Measurements from ENCODE around the gene PRKN. TPM values are rescaled to one million over a fixed set of nuclear protein-coding genes. Genes with fewer than 3 reads are reported as not detected.

The PRKN gene
- total RNA-seq, 2 experiments from 2014 or later, result not detected

DNA sequence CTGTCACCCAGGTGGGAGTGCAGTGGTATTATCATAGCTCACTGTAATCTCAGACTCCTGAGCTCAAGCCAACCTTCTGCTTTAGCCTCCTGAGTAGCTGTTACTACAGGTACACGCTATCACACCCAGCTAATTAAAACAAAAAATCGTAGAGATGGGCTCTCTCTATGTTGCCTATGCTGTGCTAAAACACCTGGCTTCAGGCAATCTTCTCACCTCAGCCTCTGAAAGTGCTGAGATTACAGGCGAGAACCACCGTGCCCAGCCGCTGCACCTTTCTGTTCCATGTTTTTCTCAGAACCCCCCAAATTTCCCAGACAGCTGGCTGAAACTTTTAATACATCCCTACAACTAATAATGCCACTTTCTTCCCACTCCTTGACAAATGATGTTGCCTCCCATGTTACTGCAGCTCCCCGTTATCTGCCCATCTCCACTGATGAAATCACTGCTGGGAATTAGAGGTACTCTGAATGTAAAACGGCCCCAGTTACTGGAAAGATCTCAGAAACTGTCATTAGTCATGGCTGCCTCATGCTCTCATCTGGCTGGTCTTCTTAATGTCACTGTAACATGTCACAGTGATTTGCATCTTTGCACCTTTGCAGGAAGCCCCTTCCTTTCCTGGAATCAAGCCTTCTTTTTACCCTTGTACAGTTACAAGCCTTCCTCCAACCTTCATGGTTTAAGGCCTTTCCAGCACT lies 697.5 kb downstream of the PRKN start:
- ATAC-seq (no peak), DNase-seq (no peak)
- H3K4me1 Mint-ChIP-seq, result peaks cover 14% of the 10 kb centered on the region
- no peaks in the 10 kb centered on the region for H3K27me3 Mint-ChIP-seq
- no peaks in the 10 kb centered on the region for H3K9me3 Mint-ChIP-seq (ENCODE audit: low read depth)
- no peak overlapping the region for H3K4me3 Mint-ChIP-seq
- no peaks in the 10 kb centered on the region for H3K36me3 Mint-ChIP-seq
- CTCF ChIA-PET, result no interaction called here
- no peak overlapping the region for H3K27ac Mint-ChIP-seq

- CTCF ChIA-PET, result no interaction called here
- ATAC-seq, result no peak
- H3K4me1 Mint-ChIP-seq, result peaks cover 6% of the 10 kb centered on the region
- H3K27me3 Mint-ChIP-seq, result no peaks in the 10 kb centered on the region
- DNase-seq, result no peak
- peaks cover 3% of the 10 kb centered on the region for H3K9me3 Mint-ChIP-seq (ENCODE audit: low read depth)
- H3K27ac Mint-ChIP-seq, result no peak overlapping the region
- no peak overlapping the region for H3K4me3 Mint-ChIP-seq
- H3K36me3 Mint-ChIP-seq, result no peaks in the 10 kb centered on the region
Observed at GRCh38 chr6:162026843-162027242, 700.7 kb downstream of the PRKN start.

- CTCF ChIA-PET, result no interaction called here
- ATAC-seq (no peak), DNase-seq (no peak)
- Mint-ChIP-seq H3K27ac (no peak overlapping the region), H3K4me1 (peaks cover 6% of the 10 kb centered on the region), H3K36me3 (no peaks in the 10 kb centered on the region), H3K27me3 (no peaks in the 10 kb centered on the region), H3K9me3 (ENCODE audit: low read depth) (peaks cover 3% of the 10 kb centered on the region), H3K4me3 (no peak overlapping the region)
Observed at GRCh38 chr6:162026031-162026430, 701.5 kb downstream of the PRKN start.

- DNase-seq, result no peak
- H3K4me1 Mint-ChIP-seq, result no peaks in the 10 kb centered on the region
- CTCF ChIA-PET, result interaction anchor here (1.7 kb wide), 1 partner anchor 12 kb away, joined by 5 read pairs; no protein-coding TSS in a partner anchor
- no peak overlapping the region for H3K27ac Mint-ChIP-seq
- no peak for ATAC-seq
- no peak overlapping the region for H3K4me3 Mint-ChIP-seq
- H3K9me3 Mint-ChIP-seq (ENCODE audit: low read depth), result peaks cover 8% of the 10 kb centered on the region
- H3K36me3 Mint-ChIP-seq, result no peaks in the 10 kb centered on the region
- no peaks in the 10 kb centered on the region for H3K27me3 Mint-ChIP-seq
Observed at GRCh38 chr6:162019349-162019748, 708.2 kb downstream of the PRKN start.

DNA sequence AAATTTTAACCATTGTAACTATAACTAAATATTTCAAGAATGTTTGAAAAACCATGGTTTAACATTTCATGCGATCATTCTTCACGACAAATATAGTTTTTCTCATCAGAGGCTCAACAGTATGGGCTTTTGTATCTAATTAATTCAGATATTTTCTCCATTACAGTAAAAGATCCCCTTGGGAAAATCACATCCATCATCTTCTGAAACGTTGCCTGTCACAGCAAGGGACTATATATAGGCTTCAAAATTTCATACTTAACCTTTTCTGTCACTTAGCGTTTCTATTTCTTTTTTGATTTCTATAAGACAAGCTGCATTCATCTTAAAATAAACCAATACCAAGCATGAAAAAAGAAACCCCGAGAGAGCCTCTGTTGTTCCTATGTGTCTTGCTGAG lies 710.0 kb downstream of the PRKN start:
- Mint-ChIP-seq H3K36me3 (no peaks in the 10 kb centered on the region), H3K4me3 (no peak overlapping the region), H3K27me3 (no peaks in the 10 kb centered on the region), H3K9me3 (ENCODE audit: low read depth) (peaks cover 5% of the 10 kb centered on the region), H3K27ac (no peak overlapping the region), H3K4me1 (no peaks in the 10 kb centered on the region)
- CTCF ChIA-PET, result interaction anchor here (1.7 kb wide), 1 partner anchor 10 kb away, joined by 5 read pairs; no protein-coding TSS in a partner anchor
- DNase-seq (no peak), ATAC-seq (no peak)

DNA sequence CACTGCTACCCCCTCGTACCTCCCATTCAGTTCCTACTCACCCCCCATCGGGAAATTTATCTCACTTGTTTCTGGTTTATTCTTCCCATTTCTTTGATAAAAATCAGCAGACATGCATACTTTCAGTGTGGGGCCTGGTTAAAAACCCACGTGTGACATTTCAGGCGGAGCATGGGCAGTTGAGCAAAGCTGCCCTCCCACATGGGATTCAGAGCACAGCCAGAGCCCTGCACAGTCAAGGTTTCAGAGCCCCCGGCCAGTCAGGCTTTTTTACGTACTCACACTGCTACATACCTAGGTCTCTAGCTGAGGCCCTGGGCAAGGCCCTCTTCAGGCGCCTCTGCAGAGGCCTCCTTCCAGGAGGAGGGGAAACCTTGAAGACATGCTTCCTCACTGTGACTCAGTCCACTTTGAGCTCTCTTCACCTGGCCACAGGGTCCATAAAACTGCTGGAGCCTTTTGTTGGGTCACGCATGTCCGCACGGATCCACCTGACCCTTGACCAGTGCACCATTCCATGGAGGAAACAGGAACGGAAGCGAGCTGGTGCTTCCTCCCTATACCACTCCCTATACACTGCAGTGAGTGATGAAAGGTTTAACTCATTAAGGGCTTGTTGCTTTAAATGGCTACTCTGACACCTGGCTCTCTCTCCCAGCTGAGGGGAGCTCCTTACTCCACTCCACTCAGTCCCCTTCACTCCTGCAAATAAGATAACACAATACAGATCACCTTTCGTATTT lies 713.3 kb downstream of the PRKN start:
- CTCF ChIA-PET, result no interaction called here
- ATAC-seq (no peak), DNase-seq (no peak)
- H3K4me3 Mint-ChIP-seq, result no peak overlapping the region
- no peaks in the 10 kb centered on the region for H3K36me3 Mint-ChIP-seq
- no peaks in the 10 kb centered on the region for H3K27me3 Mint-ChIP-seq
- H3K9me3 Mint-ChIP-seq (ENCODE audit: low read depth), result peaks cover 5% of the 10 kb centered on the region
- H3K4me1 Mint-ChIP-seq, result no peaks in the 10 kb centered on the region
- no peak overlapping the region for H3K27ac Mint-ChIP-seq

DNA sequence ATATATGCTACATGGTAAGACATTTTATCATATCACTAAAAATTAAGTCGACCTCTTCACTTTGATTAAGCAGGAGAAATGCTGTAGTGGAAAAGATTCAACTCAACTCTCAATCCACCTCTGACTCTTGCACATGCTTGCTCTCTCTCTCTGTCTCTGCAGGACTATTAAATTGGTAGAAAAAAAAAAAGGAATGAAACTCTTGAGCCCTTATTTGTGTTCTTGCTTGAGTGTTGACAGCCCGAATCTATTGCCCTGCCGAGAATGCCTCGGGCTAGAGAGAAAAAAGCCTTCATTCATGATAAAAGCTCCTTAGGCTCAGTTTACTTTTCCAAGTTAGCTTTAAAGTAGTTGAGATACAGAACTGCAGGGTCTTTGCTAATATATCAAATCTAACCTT lies 722.2 kb downstream of the PRKN start:
- CTCF ChIA-PET, result interaction anchor here (1.2 kb wide), 1 partner anchor 10 kb away, joined by 3 read pairs; no protein-coding TSS in a partner anchor
- H3K27ac Mint-ChIP-seq, result no peak overlapping the region
- H3K4me1 Mint-ChIP-seq, result no peaks in the 10 kb centered on the region
- H3K4me3 Mint-ChIP-seq, result no peak overlapping the region
- DNase-seq (no peak), ATAC-seq (no peak)
- no peaks in the 10 kb centered on the region for H3K27me3 Mint-ChIP-seq
- peaks cover 2% of the 10 kb centered on the region for H3K9me3 Mint-ChIP-seq (ENCODE audit: low read depth)
- no peaks in the 10 kb centered on the region for H3K36me3 Mint-ChIP-seq

DNA sequence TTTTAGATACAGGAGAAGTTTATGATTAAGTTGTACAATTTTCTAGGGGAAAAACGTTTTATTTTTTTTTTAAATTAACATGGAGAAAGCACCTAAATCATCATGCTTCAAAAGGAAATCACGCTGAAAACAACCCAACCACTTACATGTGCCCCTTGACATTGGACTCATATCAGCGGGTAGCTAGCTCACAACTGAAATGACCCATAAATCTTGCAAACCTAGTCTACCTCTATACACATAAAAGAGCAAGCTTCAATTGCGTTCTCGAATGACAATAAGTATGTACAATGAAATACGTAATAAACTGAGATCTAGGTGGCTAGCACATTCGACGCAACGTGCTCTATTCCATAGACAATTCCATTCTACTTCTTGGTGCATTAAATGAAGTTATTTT lies 730.8 kb downstream of the PRKN start:
- ATAC-seq (no peak), DNase-seq (no peak)
- Mint-ChIP-seq H3K9me3 (ENCODE audit: low read depth) (no peaks in the 10 kb centered on the region), H3K27ac (no peak overlapping the region), H3K4me3 (no peak overlapping the region), H3K4me1 (no peaks in the 10 kb centered on the region), H3K27me3 (no peaks in the 10 kb centered on the region), H3K36me3 (no peaks in the 10 kb centered on the region)
- CTCF ChIA-PET, result no interaction called here

- ATAC-seq, result no peak
- H3K9me3 Mint-ChIP-seq (ENCODE audit: low read depth), result peaks cover 5% of the 10 kb centered on the region
- CTCF ChIA-PET, result no interaction called here
- no peaks in the 10 kb centered on the region for H3K27me3 Mint-ChIP-seq
- no peak overlapping the region for H3K4me3 Mint-ChIP-seq
- no peaks in the 10 kb centered on the region for H3K4me1 Mint-ChIP-seq
- H3K36me3 Mint-ChIP-seq, result no peaks in the 10 kb centered on the region
- DNase-seq, result no peak
- H3K27ac Mint-ChIP-seq, result no peak overlapping the region
Observed at GRCh38 chr6:161985876-161986423, 741.6 kb downstream of the PRKN start.

DNA sequence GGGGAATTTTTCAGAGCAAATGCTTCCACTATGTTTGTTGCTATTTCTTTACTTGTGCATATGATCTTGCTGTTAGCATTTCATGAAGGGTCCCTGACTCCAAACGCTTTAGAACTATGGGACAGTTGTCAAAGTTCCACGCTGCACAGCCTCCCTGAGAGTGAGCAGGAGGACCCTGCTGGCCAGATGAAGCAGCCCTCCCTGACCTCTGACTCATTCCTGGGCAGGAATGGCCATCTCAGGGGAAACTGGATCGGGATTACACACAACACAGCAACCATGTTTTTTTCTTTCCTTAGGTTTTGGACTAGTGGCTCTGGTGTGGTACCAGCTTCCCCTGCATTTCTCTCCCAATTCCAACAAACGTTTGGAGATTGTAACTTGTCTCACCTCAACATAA lies 742.9 kb downstream of the PRKN start:
- ATAC-seq, result no peak
- Mint-ChIP-seq H3K36me3 (no peaks in the 10 kb centered on the region), H3K4me1 (no peaks in the 10 kb centered on the region), H3K27me3 (no peaks in the 10 kb centered on the region), H3K4me3 (no peak overlapping the region), H3K27ac (no peak overlapping the region), H3K9me3 (ENCODE audit: low read depth) (peaks cover 2% of the 10 kb centered on the region)
- DNase-seq, result no peak
- CTCF ChIA-PET, result no interaction called here

GRCh38 chr6:161976553-161976952 lies 751.0 kb downstream of the PRKN start:
- CTCF ChIA-PET, result no interaction called here
- Mint-ChIP-seq H3K27me3 (no peaks in the 10 kb centered on the region), H3K4me1 (no peaks in the 10 kb centered on the region)

DNA sequence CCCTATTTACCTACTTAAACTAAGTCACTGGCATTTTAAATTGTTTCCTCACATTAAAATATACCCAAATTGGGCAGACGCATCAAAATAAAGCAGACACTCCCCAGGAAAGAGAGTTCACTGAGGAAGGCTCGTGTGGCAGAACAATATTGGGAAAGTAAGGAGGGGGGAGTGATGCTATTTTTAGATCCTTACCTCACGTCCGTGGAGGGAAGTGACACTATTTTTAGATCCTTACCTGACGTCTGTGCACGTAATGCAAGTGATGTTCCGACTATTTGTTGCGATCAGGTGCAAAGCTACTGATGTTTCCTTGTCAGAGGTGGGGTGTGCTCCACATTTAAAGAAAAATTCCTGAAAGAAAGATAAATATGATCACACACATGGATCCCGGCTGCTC lies 754.5 kb downstream of the PRKN start:
- no peaks in the 10 kb centered on the region for H3K9me3 Mint-ChIP-seq (ENCODE audit: low read depth)
- no peaks in the 10 kb centered on the region for H3K27me3 Mint-ChIP-seq
- no peak overlapping the region for H3K27ac Mint-ChIP-seq
- ATAC-seq (no peak), DNase-seq (no peak)
- CTCF ChIA-PET, result no interaction called here
- H3K4me1 Mint-ChIP-seq, result no peaks in the 10 kb centered on the region
- no peak overlapping the region for H3K4me3 Mint-ChIP-seq
- no peaks in the 10 kb centered on the region for H3K36me3 Mint-ChIP-seq

More at GRCh38 chr6:161976553-161976952, 751.0 kb downstream of the PRKN start:
- DNase-seq (no peak), ATAC-seq (no peak)
- Mint-ChIP-seq H3K4me3 (no peak overlapping the region), H3K27ac (no peak overlapping the region), H3K9me3 (ENCODE audit: low read depth) (no peaks in the 10 kb centered on the region), H3K36me3 (no peaks in the 10 kb centered on the region)

GRCh38 chr6:161971043-161971442 lies 756.5 kb downstream of the PRKN start:
- no peak for ATAC-seq
- H3K36me3 Mint-ChIP-seq, result no peaks in the 10 kb centered on the region
- no peak overlapping the region for H3K4me3 Mint-ChIP-seq
- no peaks in the 10 kb centered on the region for H3K4me1 Mint-ChIP-seq
- CTCF ChIA-PET, result no interaction called here
- H3K27me3 Mint-ChIP-seq, result no peaks in the 10 kb centered on the region
- H3K9me3 Mint-ChIP-seq (ENCODE audit: low read depth), result no peaks in the 10 kb centered on the region
- no peak overlapping the region for H3K27ac Mint-ChIP-seq
- DNase-seq, result no peak

- no peak for DNase-seq
- Mint-ChIP-seq H3K36me3 (no peaks in the 10 kb centered on the region), H3K27ac (no peak overlapping the region), H3K4me1 (no peaks in the 10 kb centered on the region), H3K9me3 (ENCODE audit: low read depth) (no peaks in the 10 kb centered on the region), H3K4me3 (no peak overlapping the region), H3K27me3 (no peaks in the 10 kb centered on the region)
- no peak for ATAC-seq
- CTCF ChIA-PET, result no interaction called here
Observed at GRCh38 chr6:161963634-161964234, 763.8 kb downstream of the PRKN start.
